HG03103 (cell line): Measurements from ENCODE around the gene ANO3.
"Not testable (repeated sequence)": the region's sequence is repeated elsewhere in the genome, so short reads cannot be mapped to it uniquely, and the experiment has no call there.

ENCODE experiments used
- ATAC-seq: cut with Tn5 transposase; IDR thresholded peaks from one replicate; pipeline ENCODE4 v1.9.1; 2021; ENCODE audit warnings: low read depth; ENCODE audit not compliant: unreplicated experiment

The ANO3 gene

GRCh38 chr11:26618441-26618840 is 286.5 kb downstream of the ANO3 start:
- ATAC-seq: no peak

DNA sequence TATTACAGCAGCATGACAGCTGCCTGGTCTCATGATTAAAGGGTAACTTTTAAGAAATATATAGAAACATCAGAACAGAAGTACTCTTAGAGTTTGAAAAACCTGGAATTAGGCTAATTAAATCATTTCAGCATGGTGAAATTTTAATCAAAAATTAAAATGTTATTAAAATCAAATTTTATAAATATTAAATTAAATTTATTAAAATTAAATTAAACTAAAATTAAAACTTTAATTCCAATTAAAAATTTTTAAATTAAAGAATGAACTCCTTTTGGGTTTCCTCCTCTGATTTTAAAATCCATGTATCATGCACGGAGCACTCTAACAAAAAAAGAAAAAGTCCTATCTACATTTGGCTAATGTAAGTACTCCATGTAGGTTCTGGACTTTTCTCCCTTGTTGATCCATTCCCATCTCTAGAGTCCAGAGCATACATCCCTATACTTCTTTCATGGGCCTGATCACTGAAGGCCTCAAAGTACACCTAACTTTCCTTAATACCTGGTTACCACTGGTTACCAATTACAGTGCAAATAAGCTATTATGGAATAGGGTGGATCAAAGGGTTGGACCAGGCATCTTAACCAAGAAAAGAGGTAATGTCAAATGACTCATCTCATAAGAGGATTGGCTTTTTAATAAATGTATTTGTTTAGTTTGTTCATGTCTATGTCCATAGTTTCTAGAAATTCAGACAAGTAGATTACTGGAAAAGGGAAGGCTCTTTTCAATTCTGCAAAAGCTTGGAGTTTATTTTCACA is 288.5 kb downstream of the ANO3 start:
- no peak for ATAC-seq

GRCh38 chr11:26621132-26621531 is 289.2 kb downstream of the ANO3 start:
- ATAC-seq: no peak

- no peak for ATAC-seq
Observed at GRCh38 chr11:26622181-26622580, 290.3 kb downstream of the ANO3 start.

- ATAC-seq: no peak
Observed at GRCh38 chr11:26623076-26623659, 291.2 kb downstream of the ANO3 start.

DNA sequence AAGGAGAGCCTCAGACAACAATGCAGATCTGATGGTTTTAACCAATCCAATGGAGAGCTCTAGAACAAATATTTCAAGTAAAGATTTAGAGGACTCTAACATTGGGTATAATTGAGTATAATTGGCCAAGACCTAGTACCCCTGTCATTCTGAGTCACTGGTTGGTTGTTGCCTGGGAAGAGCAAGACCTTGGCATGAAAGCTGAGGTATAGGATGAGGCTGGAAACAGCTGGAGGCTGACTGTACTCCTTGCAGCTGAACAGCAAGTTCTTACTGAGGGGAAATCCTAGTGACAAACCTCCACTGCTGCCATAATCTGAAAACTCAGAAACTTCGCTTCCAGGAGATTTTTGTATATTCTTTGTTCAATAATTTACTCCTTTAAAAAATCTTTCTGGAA is 294.4 kb downstream of the ANO3 start:
- no peak for ATAC-seq

GRCh38 chr11:26632691-26633159 is 300.8 kb downstream of the ANO3 start:
- ATAC-seq: peak; percentile 84

DNA sequence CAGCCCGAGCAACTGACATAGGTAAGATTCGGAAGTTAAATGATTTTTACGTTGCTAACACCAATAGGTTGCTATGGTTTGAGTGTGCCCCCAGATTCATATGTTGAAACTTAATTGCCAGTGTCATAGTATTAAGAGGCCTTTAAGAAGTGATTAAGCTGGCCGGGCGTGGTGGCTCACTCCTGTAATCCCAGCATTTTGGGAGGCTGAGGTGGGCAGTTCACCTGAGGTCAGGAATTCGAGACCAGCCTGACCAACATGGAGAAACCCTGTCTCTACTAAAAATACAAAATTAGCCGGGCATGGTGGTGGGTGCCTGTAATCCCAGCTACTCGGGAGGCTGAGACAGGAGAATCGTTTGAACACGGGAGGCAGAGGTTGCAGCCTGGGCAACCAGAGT is 311.4 kb downstream of the ANO3 start:
- ATAC-seq: not testable (repeated sequence)

DNA sequence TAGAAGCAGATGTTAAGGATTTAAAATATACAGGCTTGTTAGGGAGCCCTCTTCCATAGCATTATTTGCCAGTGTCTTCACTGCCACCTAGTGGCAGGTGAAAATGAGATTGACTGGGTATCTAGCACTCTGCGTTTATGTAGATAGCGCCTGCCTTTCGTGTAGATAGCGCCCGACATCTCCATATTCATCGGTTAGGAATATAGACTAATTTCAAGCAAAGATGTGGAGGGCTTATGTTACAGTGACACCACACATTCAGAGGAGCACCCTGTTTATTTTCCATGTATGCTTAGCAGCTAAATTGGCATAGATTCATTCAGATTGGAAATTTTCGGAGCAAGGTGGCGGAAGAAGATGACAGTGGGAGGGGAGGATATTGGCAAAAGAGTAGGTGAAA is 318.0 kb downstream of the ANO3 start:
- ATAC-seq: peak; percentile 84

DNA sequence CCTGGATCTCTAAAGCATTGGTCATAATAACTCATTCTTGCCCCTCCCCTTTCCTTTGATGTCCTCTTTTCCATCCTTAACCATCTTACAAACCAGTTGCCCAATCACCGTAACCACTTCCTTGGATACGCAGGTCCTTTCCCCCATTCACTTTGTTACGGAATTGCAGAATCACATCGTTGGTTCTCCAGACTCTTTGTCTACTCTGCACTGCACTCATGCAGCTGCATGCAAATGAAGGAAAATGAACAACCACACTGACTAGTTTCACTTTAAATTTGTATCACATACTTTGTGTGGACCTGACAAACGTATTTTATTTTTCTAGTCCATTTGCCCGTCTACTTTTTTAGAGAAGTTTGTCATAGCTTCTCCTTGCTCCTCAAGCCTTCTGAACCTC is 320.0 kb downstream of the ANO3 start:
- ATAC-seq: no peak

GRCh38 chr11:26655287-26655686 is 323.4 kb downstream of the ANO3 start:
- ATAC-seq: no peak

DNA sequence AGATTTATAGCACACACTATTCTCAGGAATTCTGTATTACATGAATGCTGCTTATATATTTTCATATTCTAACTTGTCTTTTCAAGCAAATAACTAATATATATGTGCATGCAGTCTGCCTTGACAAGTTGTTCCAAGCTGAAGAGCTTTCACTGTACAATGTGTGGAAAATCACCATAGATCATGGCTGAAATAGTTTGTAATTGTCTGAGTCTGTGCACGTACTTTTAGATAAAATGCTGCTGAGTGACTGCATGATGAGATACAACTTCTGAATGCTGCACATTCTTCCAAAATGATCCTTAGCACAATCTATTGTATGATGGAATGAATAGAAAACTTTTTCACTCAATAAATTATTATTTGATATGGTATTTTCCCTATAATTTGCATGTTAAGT is 331.0 kb downstream of the ANO3 start:
- no peak for ATAC-seq

- ATAC-seq: no peak
Observed at GRCh38 chr11:26665036-26665435, 333.1 kb downstream of the ANO3 start.

- ATAC-seq: no peak
Observed at GRCh38 chr11:26665946-26666345, 334.0 kb downstream of the ANO3 start.

DNA sequence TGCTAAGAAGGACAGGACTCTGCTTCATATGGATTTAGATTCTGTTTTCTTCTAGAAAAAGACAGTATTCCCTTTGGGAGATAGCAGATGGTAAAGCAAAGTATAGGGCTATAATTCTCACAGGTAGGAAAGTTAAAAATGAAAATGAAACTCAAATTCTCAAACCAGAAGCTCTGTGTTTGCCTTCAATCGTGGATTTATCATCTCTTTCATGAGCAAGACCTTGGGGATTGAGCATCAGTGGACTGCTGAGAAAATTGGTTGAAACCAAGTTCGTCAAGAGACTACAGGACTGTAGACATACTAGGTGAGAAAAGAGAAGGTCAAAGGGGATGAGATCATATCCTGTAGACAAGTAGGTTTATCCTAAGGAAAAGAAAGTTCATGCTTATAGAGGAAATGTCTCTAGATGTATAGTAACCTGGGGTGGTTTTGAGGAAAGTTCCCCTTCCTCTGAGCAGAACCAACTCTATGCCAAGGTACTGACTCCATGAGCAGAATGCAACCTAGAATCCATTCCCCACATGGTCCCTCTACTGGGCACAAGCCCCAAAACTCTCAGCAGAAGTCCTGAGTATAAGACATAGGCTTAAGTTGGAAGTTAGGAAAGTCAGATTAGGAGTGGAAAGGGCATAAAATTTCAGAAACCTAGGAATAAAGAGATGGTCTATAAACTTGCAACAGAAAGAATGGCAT is 343.5 kb downstream of the ANO3 start:
- no peak for ATAC-seq

DNA sequence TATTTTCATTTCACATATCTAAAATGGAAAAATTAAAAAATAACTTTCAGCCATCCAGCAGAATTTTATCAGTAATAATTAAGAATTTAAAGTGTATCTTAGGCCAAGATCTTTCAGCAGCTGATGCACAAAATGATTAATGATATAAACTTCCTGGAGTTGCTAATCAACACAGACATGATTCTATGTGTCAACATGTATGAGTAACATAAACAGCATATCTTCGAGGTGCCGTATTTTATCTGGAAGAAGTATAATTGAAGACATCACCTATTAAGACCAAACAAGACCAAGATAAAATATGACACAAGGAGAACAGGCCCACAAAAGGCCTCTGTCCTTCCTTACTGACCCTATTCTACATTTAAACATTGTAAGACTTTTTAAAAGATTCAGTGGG is 344.7 kb downstream of the ANO3 start:
- ATAC-seq: no peak

DNA sequence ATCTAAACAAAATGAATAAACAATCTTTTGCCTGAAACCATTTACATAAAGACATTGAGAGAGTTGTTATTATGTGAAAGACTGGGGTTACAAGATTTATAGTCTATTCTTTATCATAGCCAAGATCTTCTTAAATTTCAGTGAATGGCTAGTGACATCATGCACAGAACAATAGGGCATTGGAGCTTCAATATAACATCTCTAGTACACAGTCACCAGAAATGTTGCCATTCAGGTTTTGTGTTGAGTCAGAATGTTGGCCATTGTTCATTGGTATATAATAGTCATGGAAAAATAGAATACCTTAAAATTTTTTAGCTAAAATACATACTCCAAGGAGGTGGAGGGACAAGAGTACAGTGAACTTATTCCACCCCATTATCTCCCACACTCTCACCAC is 345.6 kb downstream of the ANO3 start:
- ATAC-seq: no peak

- ATAC-seq: no peak
Observed at GRCh38 chr11:26687351-26687750, 355.4 kb downstream of the ANO3 start.

GRCh38 chr11:26688701-26689100 is 356.8 kb downstream of the ANO3 start:
- ATAC-seq: no peak

- ATAC-seq: no peak
Observed at GRCh38 chr11:26696330-26696729, 364.4 kb downstream of the ANO3 start.

DNA sequence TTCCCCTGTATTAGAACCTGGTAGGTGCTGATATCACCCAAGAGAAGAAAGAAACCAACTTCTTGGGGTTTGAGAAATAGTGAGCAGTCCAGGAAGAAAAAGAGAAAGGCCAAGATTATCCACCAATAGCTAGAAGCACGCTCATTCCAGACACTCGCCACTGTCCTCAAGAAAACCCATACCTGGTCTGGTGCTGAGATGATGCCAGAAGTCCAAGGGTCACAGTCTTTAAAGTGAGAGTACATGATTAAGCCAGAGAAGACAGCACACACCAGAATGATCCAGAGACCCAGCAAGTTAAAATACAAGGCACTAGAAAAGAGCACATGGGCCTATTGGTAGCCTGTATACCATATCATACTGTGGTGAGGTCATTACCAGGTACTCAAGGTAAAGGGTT is 366.3 kb downstream of the ANO3 start:
- no peak for ATAC-seq
